ENCODE measurements around the gene FILIP1L. TPM values are rescaled to one million over a fixed set of nuclear protein-coding genes. Genes with fewer than 3 reads are reported as not detected.

The FILIP1L gene
- total and polyA plus RNA-seq, 2 of the 13 experiments (the other 11 are each of a cell fraction or from before 2014, with no cell fraction given), result 8.1 to 187 TPM

DNA sequence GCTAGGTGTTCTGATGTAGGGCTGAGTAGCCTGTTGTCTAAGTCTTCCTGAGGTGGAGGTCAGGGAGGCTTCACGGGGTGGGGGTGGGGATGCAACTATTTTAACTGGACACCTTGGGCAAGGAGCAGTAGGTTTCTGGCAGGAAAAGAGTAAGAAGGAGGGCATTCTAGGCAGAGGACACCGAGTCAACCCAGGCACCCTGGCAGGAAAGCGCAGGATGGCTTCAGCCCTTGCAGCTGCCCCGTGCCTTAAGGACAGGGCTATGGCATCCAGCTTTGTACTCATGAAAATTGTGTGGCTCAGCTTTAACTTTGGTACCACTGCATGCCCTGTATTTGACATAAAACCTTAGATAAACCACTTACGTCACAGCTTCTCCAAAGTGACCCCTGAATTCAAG is 6.4 kb upstream of the FILIP1L start:
- in situ Hi-C loops (cut with HindIII; ENCODE audit: extremely low pct_ligation_motif_present, low pct_unique_long_range_greater_than_20kb), result no loop called here
- Histone ChIP-seq H3K9me3 (ENCODE audit: low read length) (no peaks in the 10 kb centered on the region), H3K79me2 (ENCODE audit: insufficient read depth, low read length) (no peaks in the 10 kb centered on the region), H3K9ac (ENCODE audit: insufficient read depth, low read depth, low read length) (no peak overlapping the region), H3K27ac (ENCODE audit: extremely low read length, insufficient read depth, low read length) (no peak overlapping the region), H3K4me1 (ENCODE audit: insufficient read depth, low read length) (no peaks in the 10 kb centered on the region; the same call in 1 of the 2 replicates), H3K4me2 (ENCODE audit: low read depth, low read length) (no peak overlapping the region), H3K36me3 (replicated peaks in 1 of 2; ENCODE audit: control insufficient read depth in 1 of 2, insufficient read depth in 2 of 2, low read length in 2 of 2) (no peaks in the 10 kb centered on the region), H3K4me3 (replicated peaks in 1 of 3; ENCODE audit: insufficient read depth in 1 of 3, low read depth in 2 of 3, low read length in 3 of 3) (no peak overlapping the region), H3K27me3 (ENCODE audit: control insufficient read depth in 1 of 2, insufficient read depth in 2 of 2, low read length in 2 of 2) (no peaks in the 10 kb centered on the region), H2AFZ (ENCODE audit: low read length) (no peak overlapping the region), H4K20me1 (ENCODE audit: insufficient read depth, low read length) (no peaks in the 10 kb centered on the region)
- ATAC-seq (no peak), FAIRE-seq (no peak), DNase-seq (ENCODE audit: low spot score) (no peak)
- BruUV-seq (replicated peaks), result no TSS peak
- 98% methylated on average over 5 of the region's 5 CpGs for WGBS (ENCODE audit: low lambda C conversion rate)
- POLR2A ChIA-PET, result no interaction called here
- intact Hi-C loops (cut with micrococcal nuclease; ENCODE audit: unreplicated experiment), result no loop called here
- no peak for TF ChIP-seq TBX2 (CRISPR knock-in tag; IDR thresholded peaks at IDR 0.05; ENCODE audit: borderline replicate concordance)
- no peak for TF ChIP-seq KLF11 (CRISPR knock-in tag; IDR thresholded peaks at IDR 0.05)
- no peak for TF ChIP-seq FOXA1 (IDR thresholded peaks at IDR 0.05)
- no peak for TF ChIP-seq FOXA1 (CRISPR knock-in tag; IDR thresholded peaks at IDR 0.05)
- TF ChIP-seq ZNF343 (CRISPR knock-in tag; IDR thresholded peaks at IDR 0.05), result no peak
- TF ChIP-seq CEBPZ (IDR thresholded peaks at IDR 0.05; ENCODE audit: low read length), result no peak
- no peak for TF ChIP-seq RBM22 (optimal IDR thresholded peaks at IDR 0.05; ENCODE audit: low read length)
- no peak for TF ChIP-seq ZNF12 (CRISPR knock-in tag; IDR thresholded peaks at IDR 0.05)
- TF ChIP-seq ZNF557 (CRISPR knock-in tag; IDR thresholded peaks at IDR 0.05), result no peak
- TF ChIP-seq, protein P1, sequence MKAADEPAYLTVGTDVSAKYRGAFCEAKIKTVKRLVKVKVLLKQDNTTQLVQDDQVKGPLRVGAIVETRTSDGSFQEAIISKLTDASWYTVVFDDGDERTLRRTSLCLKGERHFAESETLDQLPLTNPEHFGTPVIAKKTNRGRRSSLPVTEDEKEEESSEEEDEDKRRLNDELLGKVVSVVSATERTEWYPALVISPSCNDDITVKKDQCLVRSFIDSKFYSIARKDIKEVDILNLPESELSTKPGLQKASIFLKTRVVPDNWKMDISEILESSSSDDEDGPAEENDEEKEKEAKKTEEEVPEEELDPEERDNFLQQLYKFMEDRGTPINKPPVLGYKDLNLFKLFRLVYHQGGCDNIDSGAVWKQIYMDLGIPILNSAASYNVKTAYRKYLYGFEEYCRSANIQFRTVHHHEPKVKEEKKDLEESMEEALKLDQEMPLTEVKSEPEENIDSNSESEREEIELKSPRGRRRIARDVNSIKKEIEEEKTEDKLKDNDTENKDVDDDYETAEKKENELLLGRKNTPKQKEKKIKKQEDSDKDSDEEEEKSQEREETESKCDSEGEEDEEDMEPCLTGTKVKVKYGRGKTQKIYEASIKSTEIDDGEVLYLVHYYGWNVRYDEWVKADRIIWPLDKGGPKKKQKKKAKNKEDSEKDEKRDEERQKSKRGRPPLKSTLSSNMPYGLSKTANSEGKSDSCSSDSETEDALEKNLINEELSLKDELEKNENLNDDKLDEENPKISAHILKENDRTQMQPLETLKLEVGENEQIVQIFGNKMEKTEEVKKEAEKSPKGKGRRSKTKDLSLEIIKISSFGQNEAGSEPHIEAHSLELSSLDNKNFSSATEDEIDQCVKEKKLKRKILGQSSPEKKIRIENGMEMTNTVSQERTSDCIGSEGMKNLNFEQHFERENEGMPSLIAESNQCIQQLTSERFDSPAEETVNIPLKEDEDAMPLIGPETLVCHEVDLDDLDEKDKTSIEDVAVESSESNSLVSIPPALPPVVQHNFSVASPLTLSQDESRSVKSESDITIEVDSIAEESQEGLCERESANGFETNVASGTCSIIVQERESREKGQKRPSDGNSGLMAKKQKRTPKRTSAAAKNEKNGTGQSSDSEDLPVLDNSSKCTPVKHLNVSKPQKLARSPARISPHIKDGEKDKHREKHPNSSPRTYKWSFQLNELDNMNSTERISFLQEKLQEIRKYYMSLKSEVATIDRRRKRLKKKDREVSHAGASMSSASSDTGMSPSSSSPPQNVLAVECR (CRISPR knock-in tag; IDR thresholded peaks at IDR 0.05; ENCODE audit: borderline replicate concordance), result no peak
- no peak for TF ChIP-seq MBNL3 (CRISPR knock-in tag; conservative IDR thresholded peaks at IDR 0.05)
- CTCF ChIA-PET (ENCODE audit: low intra/inter-chr PET ratio, low total read pairs), result no interaction called here

Measured in HepG2 (cell line).